ENCODE results near the gene PRAMEF14.
"Not testable (repeated sequence)": the region's sequence is repeated elsewhere in the genome, so short reads cannot be mapped to it uniquely, and the experiment has no call there.

PRAMEF14 gene, protein sequence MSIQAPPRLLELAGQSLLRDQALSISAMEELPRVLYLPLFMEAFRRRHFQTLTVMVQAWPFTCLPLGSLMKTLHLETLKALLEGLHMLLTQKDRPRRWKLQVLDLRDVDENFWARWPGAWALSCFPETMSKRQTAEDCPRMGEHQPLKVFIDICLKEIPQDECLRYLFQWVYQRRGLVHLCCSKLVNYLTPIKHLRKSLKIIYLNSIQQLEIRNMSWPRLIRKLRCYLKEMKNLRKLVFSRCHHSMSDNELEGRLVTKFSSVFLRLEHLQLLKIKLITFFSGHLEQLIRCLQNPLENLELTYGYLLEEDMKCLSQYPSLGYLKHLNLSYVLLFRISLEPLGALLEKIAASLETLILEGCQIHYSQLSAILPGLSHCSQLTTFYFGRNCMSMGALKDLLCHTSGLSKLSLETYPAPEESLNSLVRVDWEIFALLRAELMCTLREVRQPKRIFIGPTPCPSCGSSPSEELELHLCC

DNA sequence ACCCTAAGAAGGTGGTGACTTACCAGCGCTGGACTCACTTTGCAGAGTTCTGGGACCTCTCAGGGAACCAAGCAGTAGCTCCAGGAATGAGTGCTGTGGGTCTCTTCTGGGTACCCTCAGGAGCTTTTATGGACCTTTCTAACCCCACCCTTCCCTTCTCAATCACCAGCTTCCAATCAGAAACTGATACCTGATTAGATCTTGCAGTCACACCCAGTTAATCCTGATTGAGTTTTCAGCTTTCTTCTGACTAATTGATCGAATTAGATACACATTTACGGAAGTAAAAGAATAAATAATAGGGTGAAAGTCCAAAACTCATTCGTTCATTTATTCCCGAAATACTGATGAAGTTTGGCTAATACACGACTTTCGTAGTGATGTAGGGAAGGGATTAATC, at the start of gene PRAMEF14:
PRAMEF14 (minus strand) TSS at position 101 of the 400 bp plus-strand sequence. CDS start 1,820 bp downstream, outside the sequence.
- not testable (repeated sequence) for H3K9me3 Mint-ChIP-seq; DNase-seq (ENCODE audit: low spot score in 2 of 2); H3K4me1 Mint-ChIP-seq; H3K4me3 Mint-ChIP-seq; H3K36me3 Mint-ChIP-seq; H3K27ac Mint-ChIP-seq; ATAC-seq

DNA sequence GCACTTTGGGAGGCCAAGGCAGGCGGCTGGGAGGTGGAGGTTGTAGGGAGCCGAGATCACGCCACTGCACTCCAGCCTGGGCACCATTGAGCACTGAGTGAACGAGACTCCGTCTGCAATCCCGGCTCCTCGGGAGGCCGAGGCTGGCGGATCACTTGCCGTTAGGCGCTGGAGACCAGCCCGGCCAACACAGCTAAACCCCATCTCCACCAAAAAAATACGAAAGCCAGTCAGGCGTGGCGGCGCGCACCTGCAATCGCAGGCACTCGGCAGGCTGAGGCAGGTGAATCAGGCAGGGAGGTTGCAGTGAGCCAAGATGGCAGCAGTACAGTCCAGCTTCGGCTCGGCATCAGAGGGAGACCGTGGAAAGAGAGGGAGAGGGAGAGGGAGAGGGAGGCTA, 48.4 kb upstream of the PRAMEF14 start:
- H3K4me3 Mint-ChIP-seq; ATAC-seq; H3K4me1 Mint-ChIP-seq; H3K36me3 Mint-ChIP-seq; DNase-seq (ENCODE audit: low spot score in 2 of 2); H3K9me3 Mint-ChIP-seq; H3K27ac Mint-ChIP-seq: not testable (repeated sequence)

DNA sequence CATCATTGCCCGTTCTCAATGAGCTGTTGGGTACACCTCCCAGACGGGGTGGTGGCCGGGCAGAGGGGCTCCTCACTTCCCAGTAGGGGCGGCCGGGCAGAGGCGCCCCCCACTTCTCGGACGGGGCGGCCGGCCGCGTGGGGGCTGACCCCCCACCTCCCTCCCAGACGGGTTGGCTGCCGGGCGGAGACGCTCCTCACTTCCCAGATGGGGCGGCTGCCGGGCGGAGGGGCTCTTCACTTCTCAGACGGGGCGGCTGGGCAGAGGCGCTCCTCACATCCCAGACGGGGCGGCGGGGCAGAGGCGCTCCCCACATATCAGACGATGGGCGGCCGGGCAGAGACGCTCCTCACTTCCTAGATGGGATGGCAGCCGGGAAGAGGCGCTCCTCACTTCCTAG, 47.8 kb upstream of the PRAMEF14 start:
- DNase-seq (ENCODE audit: low spot score in 2 of 2); H3K9me3 Mint-ChIP-seq: not testable (repeated sequence)

DNA sequence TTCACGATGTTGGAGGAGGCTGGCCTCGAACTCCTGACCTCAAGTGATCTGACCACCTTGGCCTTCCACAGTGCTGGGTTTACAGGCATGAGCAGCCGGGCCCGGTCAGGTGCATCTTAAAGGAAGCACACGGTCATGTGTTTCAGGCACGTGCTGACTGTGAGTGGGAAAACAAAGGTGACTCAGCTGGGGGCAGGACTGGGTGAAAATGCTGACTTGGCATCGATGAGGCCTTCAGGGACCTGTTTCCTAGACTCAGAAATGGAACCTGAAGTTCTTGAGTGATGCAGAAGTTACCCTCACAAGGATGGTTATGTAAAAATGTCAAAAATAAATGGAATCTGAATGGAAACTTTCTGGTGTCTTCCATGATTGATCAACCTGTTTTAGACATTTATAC, 46.1 kb upstream of the PRAMEF14 start:
- H3K36me3 Mint-ChIP-seq; H3K4me1 Mint-ChIP-seq; H3K27ac Mint-ChIP-seq; DNase-seq (ENCODE audit: low spot score in 2 of 2); H3K9me3 Mint-ChIP-seq; ATAC-seq; H3K4me3 Mint-ChIP-seq: not testable (repeated sequence)

More for the DNA sequence above, 47.8 kb upstream of the PRAMEF14 start:
- not testable (repeated sequence) for H3K4me1 Mint-ChIP-seq, H3K36me3 Mint-ChIP-seq, ATAC-seq, H3K27ac Mint-ChIP-seq, H3K4me3 Mint-ChIP-seq

DNA sequence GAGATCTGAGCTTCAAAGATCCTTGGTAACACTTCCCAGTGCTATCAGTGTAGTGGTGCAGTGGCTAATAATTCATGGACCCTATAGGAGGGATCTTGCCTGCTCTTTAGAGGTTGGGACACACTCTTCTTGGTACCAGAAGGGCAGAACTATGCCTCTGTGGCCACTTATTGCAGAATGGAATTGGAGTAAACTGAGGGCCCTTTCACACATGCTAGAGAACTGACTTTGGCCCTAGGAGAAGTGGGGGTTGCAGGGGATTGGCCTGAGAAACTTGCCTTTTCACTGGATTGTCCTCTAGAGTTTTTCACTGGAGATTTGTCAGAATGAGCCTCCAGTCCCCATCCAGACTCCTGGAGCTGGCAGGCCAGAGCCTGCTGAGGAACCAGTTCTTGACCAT, 42.4 kb upstream of the PRAMEF14 start, which contains the start of gene PRAMEF17:
PRAMEF17 (plus strand) TSS at position 301 of the 400 bp plus-strand sequence; CDS start at position 327, 26 bp downstream.
- DNase-seq (ENCODE audit: low spot score in 2 of 2); ATAC-seq; H3K4me3 Mint-ChIP-seq; H3K9me3 Mint-ChIP-seq; H3K4me1 Mint-ChIP-seq; H3K36me3 Mint-ChIP-seq; H3K27ac Mint-ChIP-seq: not testable (repeated sequence)

DNA sequence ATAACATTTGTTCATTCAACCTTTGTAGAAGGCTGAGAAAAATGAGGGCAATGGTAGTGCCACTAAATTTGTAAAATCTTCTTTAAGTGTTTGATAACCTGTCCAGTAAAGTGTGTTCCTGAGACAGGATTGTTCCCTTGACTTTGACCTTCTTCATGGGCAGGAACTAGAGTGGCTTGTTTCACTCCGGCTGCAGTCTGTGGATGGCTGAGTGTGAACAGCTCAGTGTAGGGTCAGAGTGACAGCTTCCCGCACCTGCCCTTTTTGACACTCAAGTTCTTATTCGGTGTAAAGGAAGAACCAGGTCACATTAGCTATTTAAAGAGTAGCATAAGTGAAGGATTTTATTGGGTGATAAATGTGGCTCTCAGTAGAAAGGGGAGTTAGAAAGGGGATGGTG, 33.4 kb upstream of the PRAMEF14 start:
- H3K4me1 Mint-ChIP-seq; H3K4me3 Mint-ChIP-seq; H3K36me3 Mint-ChIP-seq; DNase-seq (ENCODE audit: low spot score in 2 of 2); H3K27ac Mint-ChIP-seq; ATAC-seq; H3K9me3 Mint-ChIP-seq: not testable (repeated sequence)

DNA sequence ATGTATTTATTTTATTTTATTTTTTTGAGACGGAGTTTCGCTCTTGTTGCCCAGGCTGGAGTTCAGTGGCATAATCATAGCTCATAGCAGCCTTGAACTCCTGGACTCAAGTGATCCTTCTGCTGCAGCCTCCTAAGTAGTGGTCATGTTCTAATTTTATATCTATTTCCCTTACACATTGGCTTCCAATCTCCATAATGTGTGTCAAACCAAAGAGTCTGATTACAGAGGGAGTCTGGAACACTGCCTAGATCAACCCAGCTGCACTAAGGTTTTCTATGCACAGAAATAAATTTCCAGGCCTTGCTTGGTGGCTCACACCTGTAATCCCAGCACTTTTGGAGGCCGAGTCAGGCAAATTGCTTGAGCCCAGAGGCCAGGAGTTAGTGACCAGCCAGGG, 32.0 kb upstream of the PRAMEF14 start:
- not testable (repeated sequence) for H3K4me1 Mint-ChIP-seq; H3K36me3 Mint-ChIP-seq; ATAC-seq; H3K27ac Mint-ChIP-seq; H3K4me3 Mint-ChIP-seq; H3K9me3 Mint-ChIP-seq; DNase-seq (ENCODE audit: low spot score in 2 of 2)

DNA sequence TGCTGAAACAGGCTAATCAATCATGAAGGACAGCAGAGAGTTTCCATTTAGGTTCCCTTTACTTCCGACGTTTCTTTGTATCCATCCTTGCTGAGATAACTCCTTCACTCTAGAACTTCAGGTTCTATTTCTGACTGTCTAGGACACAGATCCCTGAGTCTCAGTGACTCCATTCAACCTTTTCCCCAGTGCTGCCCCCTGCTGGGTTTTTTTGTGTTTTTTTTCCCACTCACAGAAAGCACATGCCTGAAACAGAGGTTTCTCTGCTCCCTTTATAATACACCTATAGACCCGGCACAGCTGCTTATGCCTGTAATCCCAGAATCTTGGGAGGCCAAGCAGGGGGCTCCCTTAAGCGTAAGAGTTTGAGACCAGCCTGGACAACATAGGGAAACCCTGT, 21.6 kb upstream of the PRAMEF14 start:
- DNase-seq (ENCODE audit: low spot score in 2 of 2), result peak in 1 of 2 donors; percentile 58

DNA sequence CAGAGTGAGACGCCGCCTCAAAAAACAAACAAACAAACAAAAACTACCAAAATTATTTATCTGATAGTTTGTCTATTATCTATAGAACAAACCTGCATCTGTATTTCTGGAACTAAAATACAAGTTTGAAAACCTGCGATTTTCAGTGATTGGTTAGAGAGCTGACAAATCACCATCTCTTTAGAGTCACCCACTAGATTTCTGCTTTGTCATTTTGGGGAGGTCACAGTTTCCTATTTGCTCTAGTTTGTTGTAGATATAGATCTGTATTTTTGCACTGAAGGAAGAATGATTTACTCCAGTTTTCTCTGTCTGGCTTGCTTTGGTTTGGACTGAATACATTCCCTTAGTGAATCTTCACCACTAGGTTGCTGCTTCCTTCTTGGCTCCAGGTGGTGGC, 19.6 kb upstream of the PRAMEF14 start:
- ATAC-seq; H3K4me1 Mint-ChIP-seq; DNase-seq (ENCODE audit: low spot score in 2 of 2); H3K36me3 Mint-ChIP-seq; H3K9me3 Mint-ChIP-seq; H3K27ac Mint-ChIP-seq; H3K4me3 Mint-ChIP-seq: not testable (repeated sequence)

More for the DNA sequence above, 21.6 kb upstream of the PRAMEF14 start:
- not testable (repeated sequence) for H3K27ac Mint-ChIP-seq, ATAC-seq, H3K4me3 Mint-ChIP-seq, H3K36me3 Mint-ChIP-seq, H3K9me3 Mint-ChIP-seq, H3K4me1 Mint-ChIP-seq

DNA sequence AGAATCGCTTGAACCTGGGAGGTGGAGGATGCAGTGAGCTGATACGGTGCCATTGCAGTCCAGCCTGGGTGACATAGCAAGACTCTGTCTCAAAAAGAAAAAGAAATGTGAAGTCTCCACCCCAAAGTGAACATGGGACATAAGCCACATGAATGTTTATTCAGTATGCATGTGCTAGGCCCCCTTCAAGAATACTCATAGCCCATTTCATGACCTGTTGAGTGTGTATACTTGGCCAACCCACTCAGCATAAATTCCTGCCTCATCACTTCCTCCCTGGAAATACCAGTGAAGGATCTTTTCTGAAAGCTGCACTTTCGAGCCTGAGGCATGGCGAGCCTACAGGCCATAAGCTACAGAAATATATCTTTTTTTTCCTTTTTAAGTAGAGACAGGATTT, 18.0 kb upstream of the PRAMEF14 start:
- H3K27ac Mint-ChIP-seq; H3K9me3 Mint-ChIP-seq; DNase-seq (ENCODE audit: low spot score in 2 of 2); H3K4me3 Mint-ChIP-seq; ATAC-seq; H3K4me1 Mint-ChIP-seq; H3K36me3 Mint-ChIP-seq: not testable (repeated sequence)

DNA sequence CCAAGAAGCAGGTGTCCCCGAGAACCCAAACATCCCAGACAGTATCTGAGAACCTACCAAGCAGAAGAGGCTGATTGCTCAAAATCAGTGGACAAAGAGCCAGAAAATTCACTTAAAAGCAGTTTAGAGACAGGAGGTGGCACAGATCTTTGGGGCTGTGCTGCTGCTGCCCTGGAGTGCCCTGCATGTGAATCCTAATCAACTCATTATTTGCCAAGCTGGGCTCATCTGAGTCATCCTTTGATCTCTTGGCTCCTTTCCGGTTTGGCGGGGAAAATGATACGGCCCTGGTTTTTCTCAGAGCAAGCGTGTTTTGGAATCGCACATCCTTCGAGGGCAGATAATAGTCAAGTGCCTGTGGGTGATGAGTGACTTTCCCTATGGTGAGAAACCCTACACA, 15.4 kb upstream of the PRAMEF14 start:
- H3K4me1 Mint-ChIP-seq; H3K9me3 Mint-ChIP-seq; H3K4me3 Mint-ChIP-seq; H3K36me3 Mint-ChIP-seq; ATAC-seq; DNase-seq (ENCODE audit: low spot score in 2 of 2); H3K27ac Mint-ChIP-seq: not testable (repeated sequence)

DNA sequence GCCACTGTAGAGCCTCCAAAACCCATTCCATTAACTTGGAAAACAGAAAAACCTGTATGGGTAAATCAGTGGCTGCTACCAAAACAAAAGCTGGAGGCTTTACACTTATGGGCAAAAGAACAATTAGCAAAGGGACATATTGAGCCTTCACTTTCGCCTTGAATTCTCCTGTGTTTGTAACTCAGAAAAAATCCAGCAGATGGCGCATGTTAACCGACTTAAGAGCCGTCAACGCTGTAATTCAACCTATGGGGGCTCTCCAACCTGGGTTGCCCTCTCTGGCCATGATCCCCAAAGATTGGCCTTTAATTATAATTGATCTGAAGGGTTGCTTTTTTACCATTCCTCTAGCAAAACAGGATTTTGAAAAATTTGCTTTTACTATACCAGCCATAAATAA, 9.8 kb upstream of the PRAMEF14 start:
- not testable (repeated sequence) for H3K27ac Mint-ChIP-seq, H3K4me1 Mint-ChIP-seq, ATAC-seq, H3K36me3 Mint-ChIP-seq, H3K4me3 Mint-ChIP-seq, H3K9me3 Mint-ChIP-seq
- peak; percentile 5 to 55 for DNase-seq (ENCODE audit: low spot score in 2 of 2)

DNA sequence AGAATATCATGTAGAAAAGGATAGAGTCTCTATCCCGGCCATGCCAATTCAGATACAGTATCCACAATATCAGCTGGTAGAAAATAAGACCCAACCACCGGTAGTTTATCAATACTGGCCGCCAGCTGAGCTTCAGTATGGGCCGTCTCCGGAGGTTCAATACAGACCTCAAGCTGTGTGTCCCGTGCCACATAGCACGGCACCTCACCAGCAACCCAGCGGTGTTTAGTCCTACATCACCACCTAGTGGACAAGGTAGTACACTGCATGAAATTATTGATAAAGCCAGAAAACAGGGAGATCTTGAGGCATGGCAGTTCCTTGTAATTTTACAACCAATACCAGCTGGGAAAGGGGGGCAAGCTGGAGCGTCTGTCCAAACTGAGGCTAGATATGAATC, 7.5 kb upstream of the PRAMEF14 start:
- H3K9me3 Mint-ChIP-seq; ATAC-seq; H3K27ac Mint-ChIP-seq; H3K4me3 Mint-ChIP-seq; H3K4me1 Mint-ChIP-seq; DNase-seq (ENCODE audit: low spot score in 2 of 2); H3K36me3 Mint-ChIP-seq: not testable (repeated sequence)

DNA sequence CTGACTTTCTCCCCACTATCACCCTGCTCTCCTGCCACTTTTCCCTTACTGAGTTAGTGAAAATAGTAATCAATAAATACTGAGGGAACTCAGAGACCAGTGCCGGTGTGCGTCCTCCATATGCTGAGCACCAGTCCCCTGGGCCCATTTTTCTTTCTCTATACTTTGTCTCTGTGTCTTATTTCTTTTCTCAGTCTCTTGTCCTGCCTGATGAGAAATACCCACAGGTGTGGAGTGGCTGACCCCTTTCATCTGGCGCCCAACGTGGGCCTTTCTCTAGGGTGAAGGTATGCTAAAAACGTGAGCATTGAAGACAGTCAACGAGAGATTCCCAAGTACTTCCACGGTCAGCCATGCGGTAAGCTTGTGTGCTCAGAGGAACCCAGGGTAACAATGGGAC, 6.5 kb upstream of the PRAMEF14 start:
- not testable (repeated sequence) for H3K27ac Mint-ChIP-seq; ATAC-seq; H3K9me3 Mint-ChIP-seq; H3K4me1 Mint-ChIP-seq; H3K4me3 Mint-ChIP-seq; DNase-seq (ENCODE audit: low spot score in 2 of 2); H3K36me3 Mint-ChIP-seq

DNA sequence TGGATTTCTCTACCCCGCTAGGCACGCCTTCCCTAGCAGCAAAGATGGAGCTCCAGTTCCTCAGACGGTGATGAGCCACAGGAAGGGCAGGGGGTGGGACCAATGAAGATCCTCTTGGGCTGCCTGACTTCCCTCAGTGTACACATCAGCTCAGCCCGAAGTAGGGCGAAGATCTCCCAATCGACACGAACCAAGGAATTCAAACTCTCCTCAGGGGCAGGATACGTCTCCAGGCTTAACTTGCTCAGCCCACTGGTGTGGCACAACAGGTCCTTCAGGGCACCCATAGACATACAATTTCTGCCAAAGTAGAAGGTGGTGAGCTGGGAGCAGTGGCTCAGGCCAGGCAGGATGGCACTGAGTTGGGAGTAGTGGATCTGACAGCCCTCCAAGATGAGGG, 4.4 kb downstream of the PRAMEF14 start:
- H3K36me3 Mint-ChIP-seq; H3K4me1 Mint-ChIP-seq; H3K27ac Mint-ChIP-seq; ATAC-seq; H3K4me3 Mint-ChIP-seq; H3K9me3 Mint-ChIP-seq; DNase-seq (ENCODE audit: low spot score in 2 of 2): not testable (repeated sequence)

DNA sequence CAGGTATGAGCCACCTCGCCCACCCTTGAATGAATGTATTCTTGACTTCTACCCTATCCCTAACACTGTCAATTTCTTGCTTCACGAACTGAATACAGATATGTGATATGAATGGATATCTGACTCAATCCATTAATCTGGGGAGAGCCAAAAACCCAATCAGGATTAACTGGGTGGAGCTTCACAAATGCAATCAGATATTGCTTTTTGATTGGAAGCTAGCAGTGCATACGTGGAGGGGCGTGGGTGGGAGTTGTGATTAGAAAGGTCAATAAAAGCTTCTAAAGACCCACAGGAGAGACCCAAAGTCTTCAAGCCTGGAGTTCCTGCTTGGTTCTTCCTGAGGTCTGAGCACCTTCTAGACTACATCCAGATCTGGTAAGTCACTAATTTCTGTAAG, 31.7 kb downstream of the PRAMEF14 start, which contains the start of gene PRAMEF15:
PRAMEF15 (plus strand) TSS at position 301 of the 400 bp plus-strand sequence. CDS start 2,827 bp downstream, outside the sequence.
- not testable (repeated sequence) for H3K27ac Mint-ChIP-seq; H3K9me3 Mint-ChIP-seq; H3K4me3 Mint-ChIP-seq; H3K36me3 Mint-ChIP-seq; H3K4me1 Mint-ChIP-seq; DNase-seq (ENCODE audit: low spot score in 2 of 2); ATAC-seq

Measured in stimulated activated effector memory CD8-positive, alpha-beta T cell treated with anti-CD3 and anti-CD28 coated beads, Interleukin-12 subunit alpha, Interleukin-12 subunit beta, amount 100 ng/mL, for 72 hours (primary cell).